Cardiac atrium fibroblast (primary cell): ENCODE results near the gene UPF2. TPM values are rescaled to one million over a fixed set of nuclear protein-coding genes. Genes with fewer than 3 reads are reported as not detected.

Source experiments
- total RNA-seq: library from RNA; depleted of rRNA; stranded (reverse); fragments of >200 nt; gene quantifications from 2 replicates; pipeline ENCODE4 v1.2.3, GENCODE V29; 2015

UPF2 gene
- 5.8 and 11.0 TPM in 2 replicates for total RNA-seq

GRCh38 chr10:12042797-12043651, at the start of gene UPF2:
Gene UPF2 (minus strand): TSS chr10:12042809. CDS start chr10:12035423, 7,386 bp downstream.

GRCh38 chr10:12068449-12069269, 26.1 kb upstream of the UPF2 start, which contains the start of gene DHTKD1:
Gene DHTKD1 (plus strand): TSS chr10:12068954. CDS start chr10:12069034, 80 bp downstream.

Other genes starting within 250 kb of the UPF2 start
- 9.1 and 12.3 TPM in 2 replicates for gene PROSER2, start 219.5 kb downstream of the UPF2 start, total RNA-seq
- 13.4 and 13.8 TPM in 2 replicates for gene DHTKD1, start 26.1 kb upstream of the UPF2 start, total RNA-seq
- 3.8 and 5.8 TPM in 2 replicates for gene SEC61A2, start 86.9 kb upstream of the UPF2 start, total RNA-seq
- gene NUDT5, start 153.1 kb upstream of the UPF2 start, total RNA-seq, result 37.7 and 56.9 TPM in 2 replicates
- gene CDC123, start 153.4 kb upstream of the UPF2 start, total RNA-seq, result 74.9 and 93.3 TPM in 2 replicates